Large intestine (tissue), 12 donors: ENCODE measurements around the gene RAB3IP. TPM values are rescaled to one million over a fixed set of nuclear protein-coding genes. Genes with fewer than 3 reads are reported as not detected.

Experiments
- DNase-seq, 2 donors: peaks; one replicate each; pipeline versions ENCODE4 v3.0.0 to v3.0.0-alpha.2; 2013
- H3K27ac ChIP-seq: one replicate; pipeline ENCODE4 v1.5.1; 2013; ENCODE audit warnings: low read length
- H3K27me3 ChIP-seq: 2 replicates; pipeline ENCODE4 v1.6.1; 2013; ENCODE audit warnings: low read length; ENCODE audit not compliant: control insufficient read depth, insufficient read depth
- H3K36me3 ChIP-seq: 2 replicates; pipeline ENCODE4 v1.6.1; 2013; ENCODE audit warnings: low read length; ENCODE audit not compliant: control insufficient read depth, insufficient read depth
- H3K4me1 ChIP-seq: one replicate; pipeline ENCODE4 v1.6.1; 2013; ENCODE audit warnings: low read length; ENCODE audit not compliant: control insufficient read depth, insufficient read depth
- H3K4me3 ChIP-seq: one replicate; pipeline ENCODE4 v1.5.1; 2013; ENCODE audit warnings: low read length
- H3K9me3 ChIP-seq: one replicate; pipeline ENCODE4 v1.6.1; 2013; ENCODE audit warnings: mild to moderate bottlenecking, low read depth, low read length, moderate library complexity; ENCODE audit not compliant: control insufficient read depth
- WGBS: methylation state at CpG from one replicate; pipeline ENCODE4 v1.1.5; 2013; ENCODE audit warnings: low lambda C conversion rate; ENCODE audit not compliant: insufficient coverage; 5-methylcytosine and 5-hydroxymethylcytosine counted together
- long read RNA-seq, 11 donors: transcript quantifications; one replicate each; lab custom pipeline, GENCODE V29; 2026
- polyA plus RNA-seq: library from polyadenylated mRNA; unstranded; fragments of 120-200 nt; gene quantifications from one replicate; pipeline ENCODE4 v1.2.1, GENCODE V29; 2013

Gene RAB3IP
- polyA plus RNA-seq: 58.6 TPM
- long read RNA-seq, donor 1, partial matches to known transcripts: 0 of 4 reads
- long read RNA-seq, donor 1, other reads (novel, unspliced or antisense): 0 of 4 reads
- long read RNA-seq, donor 2, full-length matches to known transcripts: 9 of 14 reads
- long read RNA-seq, donor 2, partial matches to known transcripts: 5 of 14 reads
- long read RNA-seq, donor 2, other reads (novel, unspliced or antisense): 0 of 14 reads
- long read RNA-seq, donor 3: 0 reads
- long read RNA-seq, donor 4, partial matches to known transcripts: 0 of 1 reads
- long read RNA-seq, donor 4, other reads (novel, unspliced or antisense): 0 of 1 reads
- long read RNA-seq, donor 5, full-length matches to known transcripts: 4 of 4 reads
- long read RNA-seq, donor 5, partial matches to known transcripts: 0 of 4 reads
- long read RNA-seq, donor 5, other reads (novel, unspliced or antisense): 0 of 4 reads
- long read RNA-seq, donor 6, transcript RAB3IP-201 (11 exons, 3,690 nt): major isoform, 7 of 11 reads
- long read RNA-seq, donor 6, partial matches to known transcripts: 0 of 11 reads
- long read RNA-seq, donor 6, other reads (novel, unspliced or antisense): 0 of 11 reads
- long read RNA-seq, donor 7, full-length matches to known transcripts: 3 of 3 reads
- long read RNA-seq, donor 7, partial matches to known transcripts: 0 of 3 reads
- long read RNA-seq, donor 7, other reads (novel, unspliced or antisense): 0 of 3 reads
- long read RNA-seq, donor 8, full-length matches to known transcripts: 9 of 15 reads
- long read RNA-seq, donor 8, partial matches to known transcripts: 6 of 15 reads
- long read RNA-seq, donor 8, other reads (novel, unspliced or antisense): 0 of 15 reads
- long read RNA-seq, donor 9, partial matches to known transcripts: 8 of 14 reads
- long read RNA-seq, donor 9, other reads (novel, unspliced or antisense): 0 of 14 reads
- long read RNA-seq, donor 10, full-length matches to known transcripts: 15 of 15 reads
- long read RNA-seq, donor 10, partial matches to known transcripts: 0 of 15 reads
- long read RNA-seq, donor 10, other reads (novel, unspliced or antisense): 0 of 15 reads
- long read RNA-seq, donor 11, full-length matches to known transcripts: 3 of 11 reads
- long read RNA-seq, donor 11, partial matches to known transcripts: 8 of 11 reads
- long read RNA-seq, donor 11, other reads (novel, unspliced or antisense): 0 of 11 reads

- H3K4me3 ChIP-seq: peak within 1 kb of the TSS; percentile 97
- H3K27me3 ChIP-seq: no peaks in the 10 kb centered on the region
- peaks cover 6% of the 10 kb centered on the region for H3K4me1 ChIP-seq
- DNase-seq: peak; percentile 87 to 94
- H3K27ac ChIP-seq: peak within 1 kb of the TSS; percentile 100
- no CpG with 5 or more reads among the region's 110 CpGs for WGBS
- H3K36me3 ChIP-seq: no peaks in the 10 kb centered on the region
- H3K9me3 ChIP-seq: no peaks in the 10 kb centered on the region
These were observed at the start of gene RAB3IP for GRCh38 chr12:69738351-69739286. RAB3IP (plus strand) TSS chr12:69738860; CDS start chr12:69755409, 16,549 bp downstream.

GRCh38 chr12:69689638-69690037 lies 49.0 kb upstream of the RAB3IP start:
- Histone ChIP-seq H3K27me3 (no peaks in the 10 kb centered on the region), H3K4me3 (no peak overlapping the region), H3K27ac (peak overlapping the region; percentile 50), H3K9me3 (no peaks in the 10 kb centered on the region), H3K4me1 (peaks cover 11% of the 10 kb centered on the region), H3K36me3 (no peaks in the 10 kb centered on the region)
- no peak for DNase-seq
- WGBS: no CpG with 5 or more reads among the region's 2 CpGs

- peak; percentile 19 to 47 for DNase-seq
- 0% methylated on average over 1 of the region's 7 CpGs for WGBS
- peaks cover 5% of the 10 kb centered on the region for H3K4me1 ChIP-seq
- H3K4me3 ChIP-seq: no peak overlapping the region
- no peaks in the 10 kb centered on the region for H3K27me3 ChIP-seq
- H3K9me3 ChIP-seq: no peaks in the 10 kb centered on the region
- no peak overlapping the region for H3K27ac ChIP-seq
- H3K36me3 ChIP-seq: no peaks in the 10 kb centered on the region
These were observed 44.5 kb upstream of the RAB3IP start for GRCh38 chr12:69694123-69694522.

GRCh38 chr12:69698054-69698453 lies 40.6 kb upstream of the RAB3IP start:
- no peak for DNase-seq
- Histone ChIP-seq H3K27ac (no peak overlapping the region), H3K4me1 (peaks cover 2% of the 10 kb centered on the region), H3K9me3 (no peaks in the 10 kb centered on the region), H3K27me3 (no peaks in the 10 kb centered on the region), H3K36me3 (no peaks in the 10 kb centered on the region), H3K4me3 (no peak overlapping the region)
- whole genome bisulfite sequencing: 100% methylated on average over 1 of the region's 2 CpGs

GRCh38 chr12:69698769-69699540 lies 39.7 kb upstream of the RAB3IP start, which contains the start of gene BEST3:
BEST3 (minus strand) TSS chr12:69699303; CDS start chr12:69697798, 1,505 bp downstream.
- Histone ChIP-seq H3K36me3 (no peaks in the 10 kb centered on the region), H3K27me3 (no peaks in the 10 kb centered on the region), H3K27ac (no peak within 1 kb of the TSS), H3K4me3 (no peak within 1 kb of the TSS), H3K9me3 (no peaks in the 10 kb centered on the region), H3K4me1 (peaks cover 2% of the 10 kb centered on the region)
- DNase-seq: no peak
- WGBS: 96% methylated on average over 4 of the region's 12 CpGs

- H3K4me3 ChIP-seq: no peak overlapping the region
- DNase-seq: no peak
- no peak overlapping the region for H3K27ac ChIP-seq
- no peaks in the 10 kb centered on the region for H3K9me3 ChIP-seq
- peaks cover 2% of the 10 kb centered on the region for H3K4me1 ChIP-seq
- H3K36me3 ChIP-seq: no peaks in the 10 kb centered on the region
- no peaks in the 10 kb centered on the region for H3K27me3 ChIP-seq
- WGBS: no CpG with 5 or more reads among the region's 3 CpGs
These were observed 36.8 kb upstream of the RAB3IP start for GRCh38 chr12:69701826-69702225.

- H3K9me3 ChIP-seq: no peaks in the 10 kb centered on the region
- no peaks in the 10 kb centered on the region for H3K4me1 ChIP-seq
- no CpG with 5 or more reads among the region's 1 CpG for WGBS
- no peak overlapping the region for H3K27ac ChIP-seq
- H3K27me3 ChIP-seq: no peaks in the 10 kb centered on the region
- H3K4me3 ChIP-seq: no peak overlapping the region
- no peak for DNase-seq
- no peaks in the 10 kb centered on the region for H3K36me3 ChIP-seq
These were observed 35.5 kb upstream of the RAB3IP start for GRCh38 chr12:69703146-69703642.

GRCh38 chr12:69704357-69704756 lies 34.3 kb upstream of the RAB3IP start:
- H3K27me3 ChIP-seq: no peaks in the 10 kb centered on the region
- DNase-seq: no peak
- no CpG with 5 or more reads among the region's 1 CpG for WGBS
- no peaks in the 10 kb centered on the region for H3K9me3 ChIP-seq
- no peaks in the 10 kb centered on the region for H3K4me1 ChIP-seq
- no peak overlapping the region for H3K27ac ChIP-seq
- H3K36me3 ChIP-seq: no peaks in the 10 kb centered on the region
- no peak overlapping the region for H3K4me3 ChIP-seq

GRCh38 chr12:69708649-69709048 lies 30.0 kb upstream of the RAB3IP start:
- no peak overlapping the region for H3K27ac ChIP-seq
- H3K4me1 ChIP-seq: no peaks in the 10 kb centered on the region
- 100% methylated on average over 2 of the region's 3 CpGs for WGBS
- DNase-seq: no peak
- no peak overlapping the region for H3K4me3 ChIP-seq
- H3K27me3 ChIP-seq: no peaks in the 10 kb centered on the region
- no peaks in the 10 kb centered on the region for H3K36me3 ChIP-seq
- no peaks in the 10 kb centered on the region for H3K9me3 ChIP-seq
